SK-N-SH (cell line): ENCODE results near the gene MT1F. TPM values are rescaled to one million over a fixed set of nuclear protein-coding genes. Genes with fewer than 3 reads are reported as not detected.

ENCODE experiments used
- CTCF ChIA-PET: fragments of 300-600, 350-600 bp; formaldehyde crosslinking; extraction: SDS; loops from one replicate; lab custom pipeline; 2021; lab: Yijun Ruan, JAX
- POLR2A ChIA-PET: fragments of 350-600 bp; sonication (Branson Sonifier 250); formaldehyde crosslinking; extraction: SDS; loops from one replicate; lab custom pipeline; 2020; ENCODE audit warnings: antibody characterized with exemption, inconsistent platforms; lab: Yijun Ruan, JAX
- DNase-seq: peaks from one replicate; pipeline ENCODE4 v3.0.0; 2012
- H2AFZ ChIP-seq: fragments of 200-600 bp; sonication (generic); 2 replicates; pipeline ENCODE4 v1.8.1; 2016; ENCODE audit warnings: antibody characterized with exemption, mild to moderate bottlenecking, low read depth
- H3F3A ChIP-seq: fragments of 200-600 bp; sonication (generic); replicated peaks from 2 replicates; pipeline ENCODE3; 2016; ENCODE audit warnings: antibody characterized with exemption, mild to moderate bottlenecking; ENCODE audit not compliant: insufficient read depth
- H3K27ac ChIP-seq, 2 experiments: fragments of 200-500 bp in 1 of 2; fragments of 200-600 bp in 1 of 2; sonication (Bioruptor generic) in 1 of 2; sonication (generic), shearing (Covaris generic) in 1 of 2; 2 replicates each; pipeline versions ENCODE4 v1.5.1 to v1.6.1; 2014 to 2016; ENCODE audit warnings: low read depth in 2 of 2, inconsistent platforms in 1 of 2, low read length in 1 of 2, mild to moderate bottlenecking in 1 of 2, mixed read lengths in 1 of 2
- H3K27me3 ChIP-seq: fragments of 200-600 bp; sonication (generic), shearing (Covaris generic); 2 replicates; pipeline ENCODE4 v1.6.1; 2016; ENCODE audit warnings: mixed run types; ENCODE audit not compliant: insufficient read depth
- H3K36me3 ChIP-seq, 2 experiments: fragments of 200-500 bp in 1 of 2; fragments of 200-600 bp in 1 of 2; sonication (Bioruptor generic) in 1 of 2; sonication (generic) in 1 of 2; replicated peaks in 1 of 2; 2 replicates each; pipeline versions ENCODE3 to v1.5.1; 2014 to 2016; ENCODE audit warnings: low read length in 1 of 2, mild to moderate bottlenecking in 1 of 2; ENCODE audit not compliant: insufficient read depth in 2 of 2, control insufficient read depth in 1 of 2
- H3K4me1 ChIP-seq, 2 experiments: fragments of 200-500 bp in 1 of 2; fragments of 200-600 bp in 1 of 2; sonication (Bioruptor generic) in 1 of 2; sonication (generic), shearing (Covaris generic) in 1 of 2; 2 replicates each; pipeline versions ENCODE4 v1.5.1 to v1.6.1; 2014 to 2016; ENCODE audit warnings: low read depth in 1 of 2, low read length in 1 of 2, mixed run types in 1 of 2; ENCODE audit not compliant: insufficient read depth in 2 of 2, control insufficient read depth in 1 of 2
- H3K4me2 ChIP-seq: fragments of 200-600 bp; sonication (generic), shearing (Covaris generic); 2 replicates; pipeline ENCODE4 v1.6.1; 2017; ENCODE audit warnings: mixed run types
- H3K4me3 ChIP-seq, 2 experiments: fragments of 200-500 bp in 1 of 2; fragments of 200-600 bp in 1 of 2; sonication (Bioruptor generic) in 1 of 2; sonication (generic), shearing (Covaris generic) in 1 of 2; 2 replicates each; pipeline versions ENCODE4 v1.5.1 to v1.8.1; 2014 to 2016; ENCODE audit warnings: low read depth in 2 of 2, inconsistent platforms in 1 of 2, low read length in 1 of 2, mild to moderate bottlenecking in 1 of 2, mixed read lengths in 1 of 2, moderate library complexity in 1 of 2
- H3K79me2 ChIP-seq: fragments of 200-600 bp; sonication (generic); 2 replicates; pipeline ENCODE4 v1.8.1; 2017; ENCODE audit warnings: mild to moderate bottlenecking; ENCODE audit not compliant: insufficient read depth
- H3K9ac ChIP-seq: fragments of 200-600 bp; sonication (generic); 2 replicates; pipeline ENCODE4 v1.6.1; 2017; ENCODE audit warnings: mixed run types
- H3K9me2 ChIP-seq: fragments of 200-600 bp; sonication (generic); 2 replicates; pipeline ENCODE4 v1.6.1; 2017; ENCODE audit warnings: mixed run types
- H3K9me3 ChIP-seq: fragments of 200-600 bp; sonication (generic); 2 replicates; pipeline ENCODE4 v1.6.1; 2017; ENCODE audit warnings: mixed run types, mild to moderate bottlenecking, moderate library complexity
- H4K20me1 ChIP-seq: fragments of 200-600 bp; sonication (generic); 2 replicates; pipeline ENCODE4 v1.6.1; 2017; ENCODE audit warnings: mild to moderate bottlenecking, mixed run types; ENCODE audit not compliant: insufficient read depth
- CHD2 ChIP-seq: fragments of 150-350 bp; IDR thresholded peaks from 2 replicates; pipeline ENCODE4 v1.6.1; 2018; ENCODE audit warnings: low read length; ENCODE audit not compliant: partially characterized antibody
- CTCF ChIP-seq: fragments of 200-600 bp; sonication (generic); IDR thresholded peaks from 2 replicates; pipeline ENCODE4 v1.6.1; 2017; ENCODE audit warnings: antibody characterized with exemption, mild to moderate bottlenecking, moderate library complexity
- FOSL2 ChIP-seq: IDR thresholded peaks from 2 replicates; pipeline ENCODE4 v1.4.0; 2012; ENCODE audit warnings: low read depth, mild to moderate bottlenecking, moderate library complexity, borderline replicate concordance
- FOXJ3 ChIP-seq: sonication (generic); formaldehyde crosslinking; IDR thresholded peaks from 2 replicates; pipeline ENCODE4 v1.5.1; 2020; ENCODE audit warnings: mild to moderate bottlenecking, missing genetic modification reagents
- GABPA ChIP-seq: IDR thresholded peaks from 2 replicates; pipeline ENCODE4 v1.4.0; 2012; ENCODE audit warnings: low read depth, mild to moderate bottlenecking
- GATA2 ChIP-seq: sonication (generic); formaldehyde crosslinking; IDR thresholded peaks from 2 replicates; pipeline ENCODE4 v1.5.0; 2020; ENCODE audit warnings: mild to moderate bottlenecking, missing genetic modification reagents
- IRF3 ChIP-seq: fragments of 150-350 bp; IDR thresholded peaks from 2 replicates; pipeline ENCODE4 v1.6.1; 2016; ENCODE audit warnings: mild to moderate bottlenecking, low read depth, low read length
- MEF2A ChIP-seq: IDR thresholded peaks from 2 replicates; pipeline ENCODE4 v1.4.0; 2012; ENCODE audit warnings: low read depth, borderline replicate concordance
- PBX3 ChIP-seq: IDR thresholded peaks from 2 replicates; pipeline ENCODE4; 2012
- RAD21 ChIP-seq: IDR thresholded peaks from 2 replicates; pipeline ENCODE4 v1.6.1; 2012; ENCODE audit warnings: mild to moderate bottlenecking, low read length
- SIN3A ChIP-seq: IDR thresholded peaks from 2 replicates; pipeline ENCODE4 v1.6.1; 2012; ENCODE audit warnings: low read depth, mild to moderate bottlenecking, low read length, moderate library complexity, borderline replicate concordance
- SMC3 ChIP-seq: IDR thresholded peaks from 2 replicates; pipeline ENCODE4 v1.6.1; 2012; ENCODE audit warnings: low read depth, low read length, improper control_type of control experiment
- TAF1 ChIP-seq: IDR thresholded peaks from 2 replicates; pipeline ENCODE4 v1.6.1; 2012; ENCODE audit warnings: low read depth, mild to moderate bottlenecking, low read length, moderate library complexity, borderline replicate concordance
- TCF12 ChIP-seq: IDR thresholded peaks from 2 replicates; pipeline ENCODE4 v1.4.0; 2012
- USF1 ChIP-seq: IDR thresholded peaks from 2 replicates; pipeline ENCODE4 v1.4.0; 2012; ENCODE audit warnings: low read depth, borderline replicate concordance
- USF2 ChIP-seq: fragments of 150-350 bp; IDR thresholded peaks from 2 replicates; pipeline ENCODE4 v1.6.1; 2017; ENCODE audit warnings: antibody characterized with exemption, low read length, low read depth, borderline replicate concordance
- WGBS: methylation state at CpG from one replicate; pipeline ENCODE4 v1.1.6; 2017; ENCODE audit warnings: low lambda C conversion rate; 5-methylcytosine and 5-hydroxymethylcytosine counted together
- polyA plus RNA-seq, 3 experiments: library from polyadenylated mRNA; depleted of rRNA; stranded (reverse); fragments of >200 nt; gene quantifications; 2 replicates each; pipeline ENCODE4 v1.2.3, GENCODE V29; 2012

Gene MT1F
- polyA plus RNA-seq, 1 of the 3 experiments (the other 2 are of a cell fraction): 13.0 TPM

- CTCF ChIA-PET: interaction anchor here (2.3 kb wide), 1 partner anchor 10 kb away, joined by 8 read pairs; no protein-coding TSS in a partner anchor
- no peaks in the 10 kb centered on the region for H3F3A ChIP-seq
- H3K79me2 ChIP-seq: no peaks in the 10 kb centered on the region
- no peaks in the 10 kb centered on the region; a peak in 1 of 4 replicates for H3K4me1 ChIP-seq
- 71% methylated on average over 3 of the region's 4 CpGs for WGBS
- no peak for DNase-seq
- no peak overlapping the region for H3K9ac ChIP-seq
- no peak overlapping the region for H3K4me2 ChIP-seq
- no peaks in the 10 kb centered on the region for H3K36me3 ChIP-seq
- no peaks in the 10 kb centered on the region for H3K9me2 ChIP-seq
- no peaks in the 10 kb centered on the region for H4K20me1 ChIP-seq
- H3K4me3 ChIP-seq: no peak overlapping the region
- TF ChIP-seq MEF2A (no peak), PBX3 (0 out of 2 replicates have a peak, but pooled peaks have one; percentile 19), USF1 (peak; percentile 25; the same call in 1 of the 2 replicates)
- H3K27ac ChIP-seq: peak overlapping the region in 1 of 2 experiments; percentile 33; a peak in 1 of 4 replicates
- peak overlapping the region; percentile 22; the same call in 1 of the 2 replicates for H2AFZ ChIP-seq
- no peaks in the 10 kb centered on the region for H3K27me3 ChIP-seq
- H3K9me3 ChIP-seq: no peaks in the 10 kb centered on the region
- POLR2A ChIA-PET: no interaction called here
These were observed 34.1 kb downstream of the MT1F start for GRCh38 chr16:56691885-56692284.

- H3K9ac ChIP-seq: no peak overlapping the region
- no peak overlapping the region for H2AFZ ChIP-seq
- H3K27me3 ChIP-seq: no peaks in the 10 kb centered on the region
- DNase-seq: no peak
- no peaks in the 10 kb centered on the region; a peak in 1 of 4 replicates for H3K4me1 ChIP-seq
- no peaks in the 10 kb centered on the region for H3K36me3 ChIP-seq
- WGBS: no CpG with 5 or more reads among the region's 1 CpG
- H3K4me2 ChIP-seq: no peak overlapping the region
- no peaks in the 10 kb centered on the region for H3F3A ChIP-seq
- CTCF ChIA-PET: interaction anchor here (1.0 to 1.6 kb wide), 3 partner anchors 11 to 181 kb away, joined by 3 to 5 read pairs (median 5); no protein-coding TSS in a partner anchor
- H3K9me2 ChIP-seq: no peaks in the 10 kb centered on the region
- H3K27ac ChIP-seq: no peak overlapping the region
- TF ChIP-seq CTCF (no peak), MEF2A (no peak), FOXJ3 (no peak), USF2 (no peak), GATA2 (CRISPR knock-in tag) (no peak), SMC3 (no peak), IRF3 (no peak), RAD21 (no peak), TCF12 (no peak), FOSL2 (no peak), GABPA (no peak), CHD2 (no peak), SIN3A (no peak), TAF1 (no peak), USF1 (no peak)
- POLR2A ChIA-PET: no interaction called here
- H4K20me1 ChIP-seq: no peaks in the 10 kb centered on the region
- H3K79me2 ChIP-seq: no peaks in the 10 kb centered on the region
- no peak overlapping the region for H3K4me3 ChIP-seq
- H3K9me3 ChIP-seq: no peaks in the 10 kb centered on the region
These were observed 37.5 kb downstream of the MT1F start for GRCh38 chr16:56695246-56695645.
